K562 (cell line): ENCODE results near the gene GNL3. TPM values are rescaled to one million over a fixed set of nuclear protein-coding genes. Genes with fewer than 3 reads are reported as not detected.
A peak's percentile ranks its signal among the peaks of the same experiment; 100 is the strongest.

Source experiments
- CBFA2T2 ChIP-seq: fragments of 450-650 bp; conservative IDR thresholded peaks from 2 replicates; pipeline ENCODE4 v1.6.1; 2017; ENCODE audit warnings: mild to moderate bottlenecking
- HNRNPK ChIP-seq: fragments of 200-400 bp; formaldehyde crosslinking; IDR thresholded peaks from one replicate; pipeline ENCODE4 v1.6.1; 2018; ENCODE audit warnings: mild to moderate bottlenecking, low read depth, low read length; ENCODE audit not compliant: poor library complexity, severe bottlenecking
- HNRNPLL ChIP-seq: fragments of 200-400 bp; formaldehyde crosslinking; IDR thresholded peaks from 2 replicates; pipeline ENCODE4 v1.6.1; 2017; ENCODE audit warnings: low read length, low read depth, mild to moderate bottlenecking; ENCODE audit not compliant: poor library complexity, severe bottlenecking
- KHSRP ChIP-seq: fragments of 450-650 bp; IDR thresholded peaks from 2 replicates; pipeline ENCODE4 v1.6.1; 2017
- MECOM ChIP-seq: fragments of 250-450 bp; sonication (Bioruptor Pico); IDR thresholded peaks from 2 replicates; pipeline ENCODE4 v1.8.0; 2022; ENCODE audit warnings: inconsistent platforms
- MEIS2 ChIP-seq: fragments of 450-650 bp; IDR thresholded peaks from 2 replicates; pipeline ENCODE4 v1.6.1; 2014; ENCODE audit warnings: mild to moderate bottlenecking; ENCODE audit not compliant: partially characterized antibody
- NCOA4 ChIP-seq: fragments of 450-650 bp; IDR thresholded peaks from 2 replicates; pipeline ENCODE4 v1.6.1; 2018; ENCODE audit warnings: mild to moderate bottlenecking; ENCODE audit not compliant: partially characterized antibody
- NR2C1 ChIP-seq, 2 experiments: fragments of 450-650 bp; IDR thresholded peaks; 2 replicates each; pipeline ENCODE4 v1.6.1; 2017; ENCODE audit warnings: mild to moderate bottlenecking in 2 of 2, antibody characterized with exemption in 1 of 2, inconsistent platforms in 1 of 2, missing compliant biosample characterization in 1 of 2, missing genetic modification characterization in 1 of 2
- NR2C2 ChIP-seq, 2 experiments: fragments of 200-800 bp in 1 of 2; sonication (Bioruptor generic) in 1 of 2; sonication (generic) in 1 of 2; formaldehyde crosslinking in 1 of 2; IDR thresholded peaks; 2 replicates each; pipeline versions ENCODE4 v1.6.1 to v1.8.0; 2016 to 2022; ENCODE audit warnings: mild to moderate bottlenecking in 1 of 2, missing compliant biosample characterization in 1 of 2, missing genetic modification characterization in 1 of 2, missing genetic modification reagents in 1 of 2
- NR3C1 ChIP-seq: sonication (generic); formaldehyde crosslinking; IDR thresholded peaks from 2 replicates; pipeline ENCODE4 v1.8.1; 2022; ENCODE audit warnings: missing genetic modification reagents
- POLR2A ChIP-seq: fragments of 450-650 bp; conservative IDR thresholded peaks from 2 replicates; pipeline ENCODE4 v1.6.1; 2016
- RFX1 ChIP-seq: fragments of 450-650 bp; IDR thresholded peaks from 2 replicates; pipeline ENCODE4 v1.6.1; 2016; ENCODE audit warnings: mild to moderate bottlenecking, moderate library complexity
- SRSF9 ChIP-seq: fragments of 200-400 bp; formaldehyde crosslinking; IDR thresholded peaks from 2 replicates; pipeline ENCODE4 v1.6.1; 2017; ENCODE audit warnings: low read depth, low read length, borderline replicate concordance
- STAT5B ChIP-seq: fragments of 250-450 bp; sonication (Bioruptor Pico); IDR thresholded peaks from 2 replicates; pipeline ENCODE4 v1.8.0; 2021; ENCODE audit warnings: mild to moderate bottlenecking, inconsistent platforms
- STAT6 ChIP-seq: sonication (generic); formaldehyde crosslinking; IDR thresholded peaks from 2 replicates; pipeline ENCODE4 v1.8.1; 2023; ENCODE audit warnings: mild to moderate bottlenecking, missing genetic modification reagents
- ZBED1 ChIP-seq: IDR thresholded peaks from 2 replicates; pipeline ENCODE4 v1.6.1; 2014
- ZBTB12 ChIP-seq: fragments of 250-450 bp; sonication (Bioruptor Pico); IDR thresholded peaks from 2 replicates; pipeline ENCODE4 v1.4.0; 2020
- ZC3H4 ChIP-seq: sonication (generic); formaldehyde crosslinking; IDR thresholded peaks from 2 replicates; pipeline ENCODE4 v1.9.0; 2021; ENCODE audit warnings: missing genetic modification reagents, borderline replicate concordance
- ZNF174 ChIP-seq: fragments of 250-450 bp; sonication (Bioruptor Pico); IDR thresholded peaks from 2 replicates; pipeline ENCODE4 v1.4.0; 2020; ENCODE audit warnings: mild to moderate bottlenecking
- ZNF217 ChIP-seq: sonication (generic); formaldehyde crosslinking; IDR thresholded peaks from 2 replicates; pipeline ENCODE4 v1.8.0; 2022; ENCODE audit warnings: mild to moderate bottlenecking, missing genetic modification reagents
- ZNF23 ChIP-seq: fragments of 250-450 bp; sonication (Bioruptor Pico); IDR thresholded peaks from 2 replicates; pipeline ENCODE4 v1.4.0; 2020; ENCODE audit warnings: mild to moderate bottlenecking
- ZNF384 ChIP-seq: IDR thresholded peaks from 2 replicates; pipeline ENCODE4 v1.6.1; 2012; ENCODE audit warnings: low read depth, low read length, improper control_type of control experiment
- ZNF511 ChIP-seq: sonication (generic); formaldehyde crosslinking; IDR thresholded peaks from 2 replicates; pipeline ENCODE4 v1.8.0; 2022; ENCODE audit warnings: mild to moderate bottlenecking, missing genetic modification reagents
- ZNF707 ChIP-seq: fragments of 250-450 bp; sonication (Bioruptor Pico); conservative IDR thresholded peaks from 2 replicates; pipeline ENCODE4 v1.8.0; 2022; ENCODE audit warnings: inconsistent platforms, mild to moderate bottlenecking, moderate library complexity
- ZNF764 ChIP-seq: fragments of 250-450 bp; sonication (Bioruptor Pico); IDR thresholded peaks from 2 replicates; pipeline ENCODE4 v1.4.0; 2020; ENCODE audit warnings: low read depth, mild to moderate bottlenecking, moderate library complexity
- ZNF778 ChIP-seq: fragments of 450-650 bp; formaldehyde crosslinking; IDR thresholded peaks from 2 replicates; pipeline ENCODE4 v1.4.0; 2020; ENCODE audit warnings: mild to moderate bottlenecking, moderate library complexity
- polyA plus RNA-seq, 8 experiments: library from polyadenylated mRNA; depleted of rRNA in 4 of 8; stranded (reverse) in 5 of 8; unstranded in 3 of 8; fragments of >200 nt; fragmentation: Nextera tagmentation in 2 of 8; fragmentation: Illumina TruSeq in 1 of 8; extraction: Ambion mirVana in 2 of 8; extraction: Trizol in 1 of 8; gene quantifications; 2 replicates each; pipeline versions ENCODE4 v1.2.1 to v1.2.3, GENCODE V29; 2011 to 2014; ENCODE audit warnings: inconsistent platforms in 1 of 8, missing spikeins in 1 of 8
- total RNA-seq, 7 experiments: library from RNA; depleted of rRNA in 6 of 7; stranded (reverse); fragments of >200 nt in 6 of 7; fragmentation: Illumina TruSeq in 2 of 7; extraction: Trizol in 2 of 7; gene quantifications; 2 replicates each; pipeline versions ENCODE4 v1.2.1 to v1.2.3, GENCODE V29; 2011 to 2021; ENCODE audit warnings: low replicate concordance in 1 of 7

GNL3 gene
- total and polyA plus RNA-seq, 9 of the 15 experiments (the other 6 are each of a cell fraction or from before 2014, with no cell fraction given), result 132 to 313 (median 220) TPM

GRCh38 chr3:52705688-52706686, 20.2 kb downstream of the GNL3 start, which contains the start of the genes GLT8D1 and SPCS1 (continued):
- no peak for TF ChIP-seq ZNF174 (CRISPR knock-in tag)
- TF ChIP-seq HNRNPK, result no peak
- no peak for TF ChIP-seq NCOA4
- peak; percentile 84 for TF ChIP-seq POLR2A
- no peak for TF ChIP-seq ZNF778 (CRISPR knock-in tag)
- TF ChIP-seq ZNF23, result no peak
- TF ChIP-seq ZBTB12, result peak; percentile 55
- peak; percentile 96 for TF ChIP-seq NR2C1 (IDR thresholded peaks at IDR 0.05)
- peak; percentile 97 for TF ChIP-seq NR2C1 (tag; IDR thresholded peaks at IDR 0.05)
- TF ChIP-seq RFX1, result peak; percentile 96
- no peak for TF ChIP-seq ZNF384
- no peak for TF ChIP-seq ZNF707 (CRISPR knock-in tag)
- peak; percentile 93 for TF ChIP-seq NR2C2 (CRISPR knock-in tag; IDR thresholded peaks at IDR 0.05)
- peak; percentile 99 for TF ChIP-seq NR2C2 (tag; IDR thresholded peaks at IDR 0.05)
- TF ChIP-seq NR3C1 (CRISPR knock-in tag), result no peak
- TF ChIP-seq ZNF511 (CRISPR knock-in tag), result peak; percentile 41; the same call in 1 of the 2 replicates
- no peak for TF ChIP-seq MEIS2
- no peak for TF ChIP-seq SRSF9
- TF ChIP-seq MECOM (CRISPR knock-in tag), result no peak
- no peak for TF ChIP-seq ZNF217 (CRISPR knock-in tag)
- TF ChIP-seq KHSRP, result no peak
- no peak for TF ChIP-seq STAT5B (CRISPR knock-in tag)
- TF ChIP-seq HNRNPLL, result peak; percentile 25
- no peak for TF ChIP-seq ZC3H4 (CRISPR knock-in tag)
- TF ChIP-seq CBFA2T2, result no peak
- no peak for TF ChIP-seq STAT6
- TF ChIP-seq ZBED1, result 0 out of 2 replicates have a peak, but pooled peaks have one; percentile 32
- no peak for TF ChIP-seq ZNF764 (CRISPR knock-in tag)
